Smooth muscle cell (in vitro differentiated cells): Measurements from ENCODE around the gene CRK. TPM values are rescaled to one million over a fixed set of nuclear protein-coding genes. Genes with fewer than 3 reads are reported as not detected.

ENCODE experiments used
- DNase-seq: peaks from one replicate; lab custom pipeline; 2025; ENCODE audit not compliant: unreplicated experiment; lab: John Stamatoyannopoulos, UW
- H2AFZ ChIP-seq: fragments of 200-600 bp; sonication (generic); 2 replicates; pipeline ENCODE4 v1.6.0; 2016; ENCODE audit warnings: antibody characterized with exemption, low read depth, mild to moderate bottlenecking
- H3F3A ChIP-seq: fragments of 200-600 bp; sonication (generic); 2 replicates; pipeline ENCODE4 v1.6.0; 2017; ENCODE audit warnings: antibody characterized with exemption, low read depth
- H3K27ac ChIP-seq: fragments of 200-600 bp; sonication (generic); 2 replicates; pipeline ENCODE4 v1.5.1; 2016; ENCODE audit warnings: low read depth, mild to moderate bottlenecking
- H3K27me3 ChIP-seq: fragments of 200-600 bp; sonication (generic); 2 replicates; pipeline ENCODE4 v1.6.1; 2016; ENCODE audit warnings: low read depth, mild to moderate bottlenecking
- H3K36me3 ChIP-seq: fragments of 200-600 bp; sonication (generic); 2 replicates; pipeline ENCODE4 v1.5.1; 2016; ENCODE audit warnings: low read depth
- H3K4me1 ChIP-seq: fragments of 200-600 bp; sonication (generic); 2 replicates; pipeline ENCODE4 v1.5.1; 2016; ENCODE audit warnings: low read depth
- H3K4me2 ChIP-seq: fragments of 200-600 bp; sonication (generic); 2 replicates; pipeline ENCODE4 v1.6.0; 2016; ENCODE audit warnings: mild to moderate bottlenecking
- H3K4me3 ChIP-seq: fragments of 200-600 bp; sonication (generic); 2 replicates; pipeline ENCODE4 v1.5.1; 2016; ENCODE audit warnings: mild to moderate bottlenecking
- H3K79me2 ChIP-seq: fragments of 200-600 bp; sonication (generic); 2 replicates; pipeline ENCODE4 v1.6.0; 2016; ENCODE audit warnings: low read depth, mild to moderate bottlenecking
- H3K9ac ChIP-seq: fragments of 200-600 bp; sonication (generic); 2 replicates; pipeline ENCODE4 v1.6.0; 2016; ENCODE audit warnings: low read depth
- H3K9me3 ChIP-seq: fragments of 200-600 bp; sonication (generic); replicated peaks from 2 replicates; pipeline ENCODE4 v1.5.1; 2016; ENCODE audit warnings: low read depth
- H4K20me1 ChIP-seq: fragments of 200-600 bp; sonication (generic); 2 replicates; pipeline ENCODE4 v1.6.0; 2016; ENCODE audit warnings: low read depth
- CTCF ChIP-seq: fragments of 200-600 bp; sonication (generic); IDR thresholded peaks from 2 replicates; pipeline ENCODE4 v1.5.1; 2017; ENCODE audit warnings: borderline replicate concordance, mild to moderate bottlenecking, antibody characterized with exemption; ENCODE audit not compliant: insufficient read depth, poor library complexity, severe bottlenecking
- WGBS: methylation state at CpG from one replicate; pipeline ENCODE4 v1.1.7; 2016; ENCODE audit warnings: low lambda C conversion rate; 5-methylcytosine and 5-hydroxymethylcytosine counted together
- polyA plus RNA-seq: library from polyadenylated mRNA; unstranded; fragments of >200 nt; fragmentation: Nextera tagmentation; extraction: Ambion mirVana; gene quantifications from 2 replicates; pipeline ENCODE4 v1.2.1, GENCODE V29; 2016
- total RNA-seq: library from RNA; depleted of rRNA; stranded (reverse); fragments of >200 nt; gene quantifications from 2 replicates; pipeline ENCODE4 v1.2.3, GENCODE V29; 2014

CRK gene
- total and polyA plus RNA-seq, 2 experiments from 2014 or later, result 49.7 to 56.8 TPM

GRCh38 chr17:1478418-1478817 is 22.4 kb upstream of the CRK start:
- H3K4me1 ChIP-seq, result no peaks in the 10 kb centered on the region
- no peaks in the 10 kb centered on the region for H3K27me3 ChIP-seq
- no peaks in the 10 kb centered on the region for H3F3A ChIP-seq
- H3K4me2 ChIP-seq, result no peak overlapping the region
- no peak overlapping the region for H3K4me3 ChIP-seq
- H3K27ac ChIP-seq, result no peak overlapping the region
- no peak for DNase-seq
- H3K79me2 ChIP-seq, result no peaks in the 10 kb centered on the region
- 98% methylated on average over 20 of the region's 26 CpGs for WGBS
- no peak overlapping the region for H2AFZ ChIP-seq
- no peak for TF ChIP-seq CTCF
- H3K9ac ChIP-seq, result no peak overlapping the region
- H4K20me1 ChIP-seq, result peaks cover 29% of the 10 kb centered on the region
- no peaks in the 10 kb centered on the region for H3K9me3 ChIP-seq
- no peaks in the 10 kb centered on the region for H3K36me3 ChIP-seq

GRCh38 chr17:1475321-1475854 is 19.4 kb upstream of the CRK start:
- WGBS, result 96% methylated on average over 15 of the region's 15 CpGs
- H3K9ac ChIP-seq, result no peak overlapping the region

GRCh38 chr17:1474402-1475189 is 18.6 kb upstream of the CRK start:
- Histone ChIP-seq H3K4me1 (no peaks in the 10 kb centered on the region), H3F3A (no peaks in the 10 kb centered on the region), H3K4me3 (no peak overlapping the region), H2AFZ (no peak overlapping the region), H3K9ac (no peak overlapping the region), H3K36me3 (no peaks in the 10 kb centered on the region), H3K27me3 (no peaks in the 10 kb centered on the region), H3K79me2 (no peaks in the 10 kb centered on the region), H3K27ac (no peak overlapping the region), H3K9me3 (no peaks in the 10 kb centered on the region), H3K4me2 (no peak overlapping the region), H4K20me1 (peaks cover 19% of the 10 kb centered on the region)
- WGBS, result 93% methylated on average over 31 of the region's 31 CpGs
- no peak for DNase-seq
- no peak for TF ChIP-seq CTCF

More at GRCh38 chr17:1475321-1475854, 19.4 kb upstream of the CRK start:
- no peaks in the 10 kb centered on the region for H3K27me3 ChIP-seq
- no peak for DNase-seq
- no peaks in the 10 kb centered on the region for H3K36me3 ChIP-seq
- TF ChIP-seq CTCF, result no peak
- H3F3A ChIP-seq, result no peaks in the 10 kb centered on the region
- H3K27ac ChIP-seq, result no peak overlapping the region
- no peaks in the 10 kb centered on the region for H3K79me2 ChIP-seq
- H3K4me1 ChIP-seq, result no peaks in the 10 kb centered on the region
- H3K4me2 ChIP-seq, result no peak overlapping the region
- H3K4me3 ChIP-seq, result no peak overlapping the region
- H2AFZ ChIP-seq, result no peak overlapping the region
- H3K9me3 ChIP-seq, result no peaks in the 10 kb centered on the region
- peaks cover 18% of the 10 kb centered on the region for H4K20me1 ChIP-seq
